Measurements from ENCODE around the gene DLEU7. TPM values are rescaled to one million over a fixed set of nuclear protein-coding genes. Genes with fewer than 3 reads are reported as not detected.

The DLEU7 gene
- total RNA-seq, 1 donor from 2014 or later = not detected

DNA sequence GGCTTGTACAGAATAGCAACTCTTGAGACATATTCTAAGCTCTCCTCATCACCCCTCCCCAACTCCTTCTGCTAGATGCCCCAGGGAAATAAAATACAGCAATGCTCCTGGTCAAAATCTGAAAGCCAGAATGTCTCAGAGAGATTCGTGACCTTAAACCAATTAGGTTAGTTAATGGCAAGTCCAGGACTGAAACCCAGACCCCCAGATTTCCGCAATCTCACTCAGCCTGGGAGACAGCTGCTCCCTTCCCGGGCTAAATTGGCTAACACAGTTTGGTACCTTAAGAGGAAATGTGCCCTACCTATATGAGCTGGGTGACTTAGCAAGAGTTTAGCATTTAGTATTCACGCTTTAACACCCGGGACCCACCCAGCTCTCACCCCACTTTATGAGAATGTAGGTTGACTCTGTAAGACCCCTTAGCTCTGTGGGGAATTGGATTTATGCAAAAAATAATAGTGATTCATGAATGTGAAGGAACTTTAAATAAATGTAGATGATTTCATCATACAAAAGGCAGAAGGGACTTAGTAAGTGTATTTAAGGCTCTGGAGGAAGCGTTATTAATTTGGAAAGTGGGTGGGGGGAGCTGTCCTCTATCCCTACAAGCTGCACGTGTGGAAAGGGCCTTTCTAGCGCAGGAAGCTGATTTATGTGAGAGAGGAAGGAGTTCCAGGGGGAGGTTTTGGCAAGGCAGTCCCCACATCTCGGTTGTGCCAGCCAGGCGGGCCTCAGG is 1.1 kb downstream of the DLEU7 start:
- no peak for DNase-seq

GRCh38 chr13:50841786-50842185 is 1.7 kb downstream of the DLEU7 start:
- DNase-seq = no peak

GRCh38 chr13:50840284-50840683 is 3.2 kb downstream of the DLEU7 start:
- DNase-seq = no peak

DNA sequence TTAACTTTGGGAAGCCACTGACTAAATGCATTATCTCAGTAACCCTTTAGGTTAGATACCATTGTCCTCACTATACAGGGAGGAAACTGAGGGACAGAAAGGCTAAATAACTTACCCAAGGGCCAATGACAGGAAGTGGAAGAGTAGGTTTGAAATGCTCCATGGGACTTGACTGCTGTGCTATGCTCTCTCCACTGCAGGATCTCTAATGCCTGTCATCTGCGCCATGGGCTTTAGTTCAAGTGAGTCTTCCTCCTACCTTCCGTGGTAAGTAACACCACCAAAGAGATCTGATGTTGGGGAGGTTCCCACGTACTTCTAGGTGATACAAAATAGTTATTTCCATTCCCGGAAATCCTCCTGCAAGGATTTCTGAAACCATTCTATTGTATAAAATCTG is 3.7 kb downstream of the DLEU7 start:
- DNase-seq = no peak

GRCh38 chr13:50838701-50839100 is 4.8 kb downstream of the DLEU7 start:
- no peak for DNase-seq

- no peak for DNase-seq
Measured at GRCh38 chr13:50838031-50838430, 5.5 kb downstream of the DLEU7 start.

DNA sequence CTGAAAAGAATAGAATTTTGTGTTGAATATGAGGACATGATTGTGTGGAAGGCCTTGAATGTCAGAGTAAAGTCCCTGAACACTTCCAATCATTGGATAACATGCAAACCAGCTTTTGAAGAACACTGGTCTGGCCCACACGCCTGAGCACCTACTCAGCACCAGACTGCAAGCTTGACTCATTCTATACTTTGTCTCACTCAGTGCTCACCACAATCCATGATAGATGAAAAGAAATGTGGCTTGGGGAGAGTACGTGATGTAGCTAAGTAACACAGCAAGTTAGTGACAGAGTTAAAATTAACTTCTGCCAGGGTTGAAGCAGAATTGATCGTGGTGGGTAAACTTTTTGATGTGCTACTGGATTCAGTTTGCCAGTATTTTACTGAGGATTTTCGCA is 12.0 kb downstream of the DLEU7 start:
- DNase-seq = no peak

GRCh38 chr13:50829896-50830295 is 13.6 kb downstream of the DLEU7 start:
- DNase-seq = no peak

- DNase-seq = no peak
Measured at GRCh38 chr13:50829226-50829625, 14.3 kb downstream of the DLEU7 start.

DNA sequence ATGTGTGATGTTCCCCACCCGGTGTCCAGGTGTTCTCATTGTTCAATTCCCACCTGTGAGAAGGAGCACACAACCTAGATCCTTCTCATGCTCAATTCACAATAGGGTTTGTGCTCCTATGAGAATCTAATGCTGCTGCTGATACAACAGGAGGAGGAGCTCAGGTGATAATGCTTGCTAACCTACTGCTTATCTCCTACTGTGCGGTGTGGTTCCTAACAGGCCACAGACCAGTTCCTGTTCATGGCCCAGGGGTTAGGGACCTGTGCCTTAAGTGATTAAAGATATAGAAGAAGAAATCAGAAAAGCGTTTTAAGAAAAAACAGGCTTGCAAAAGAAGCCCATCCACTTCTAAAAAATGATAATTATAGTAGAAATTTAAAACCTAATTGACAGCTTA is 17.5 kb downstream of the DLEU7 start:
- no peak for DNase-seq

DNA sequence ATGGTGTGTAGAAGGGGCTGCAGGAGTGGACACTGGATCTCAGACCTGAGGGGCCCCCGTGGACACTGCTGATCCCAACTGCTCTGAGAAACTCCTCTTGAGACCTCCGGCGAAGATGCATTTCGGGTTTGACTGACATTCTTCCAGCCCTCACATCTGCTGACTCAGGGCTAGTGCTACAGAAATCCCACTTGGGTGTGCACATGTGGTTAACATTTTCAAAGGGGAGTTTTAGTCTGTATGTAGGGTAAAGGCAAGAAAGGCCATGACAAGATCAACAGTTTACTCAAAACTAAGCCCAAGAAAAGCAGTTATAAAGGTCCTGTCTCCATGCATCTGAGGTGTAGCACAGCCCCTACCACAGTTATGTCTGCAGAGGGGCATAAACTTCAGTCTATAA is 31.2 kb downstream of the DLEU7 start:
- DNase-seq = no peak

- DNase-seq = no peak
Measured at GRCh38 chr13:50810998-50811397, 32.5 kb downstream of the DLEU7 start.

- DNase-seq = no peak
Measured at GRCh38 chr13:50810468-50810867, 33.0 kb downstream of the DLEU7 start.

DNA sequence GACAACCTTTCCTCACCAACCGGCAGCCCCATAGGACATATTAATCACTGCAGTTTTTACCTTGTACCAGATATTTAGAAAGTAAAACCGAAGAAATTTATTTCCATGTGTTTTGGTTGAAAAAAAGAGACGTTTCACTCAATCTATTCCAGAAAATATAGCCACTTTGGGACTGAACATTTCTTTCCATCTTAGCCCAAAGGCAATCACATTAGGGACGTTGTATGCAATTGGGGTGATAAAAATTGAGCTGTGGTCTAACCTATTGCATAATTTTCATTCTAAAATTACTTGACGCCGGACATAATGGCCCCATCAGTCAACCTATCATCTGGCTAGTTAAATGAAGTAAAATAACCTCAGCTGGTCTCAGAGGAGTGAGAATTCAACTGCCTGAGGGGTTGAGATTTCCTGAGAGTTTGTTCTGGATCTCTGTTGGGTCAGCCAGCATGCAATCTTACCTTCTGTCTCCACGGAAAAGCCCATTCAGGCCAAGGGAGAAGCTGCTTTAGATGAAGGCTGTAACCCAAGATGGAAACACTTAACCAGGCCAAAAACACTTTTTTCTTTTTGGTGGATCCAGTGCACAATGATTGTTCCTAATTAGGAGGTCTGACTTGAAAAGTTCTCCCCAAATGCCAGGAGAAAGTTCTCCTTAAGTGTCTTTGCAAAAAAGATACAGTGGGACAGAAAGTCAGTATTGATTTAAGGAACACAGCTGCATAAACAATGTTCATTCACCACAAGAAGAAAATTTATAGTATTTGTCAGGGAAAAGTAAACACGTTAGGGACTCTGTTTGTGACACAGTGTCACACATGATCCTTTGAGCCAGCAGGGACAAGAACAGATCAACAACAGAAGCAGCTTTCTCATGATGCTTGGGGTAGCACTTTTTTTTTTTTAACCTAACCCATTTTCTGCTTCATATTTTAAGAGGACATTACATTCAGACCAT is 34.1 kb downstream of the DLEU7 start:
- DNase-seq = no peak

GRCh38 chr13:50805805-50806204 is 37.7 kb downstream of the DLEU7 start:
- DNase-seq = peak; percentile 29

GRCh38 chr13:50801087-50801931 is 42.2 kb downstream of the DLEU7 start:
- peak; percentile 88 for DNase-seq

DNA sequence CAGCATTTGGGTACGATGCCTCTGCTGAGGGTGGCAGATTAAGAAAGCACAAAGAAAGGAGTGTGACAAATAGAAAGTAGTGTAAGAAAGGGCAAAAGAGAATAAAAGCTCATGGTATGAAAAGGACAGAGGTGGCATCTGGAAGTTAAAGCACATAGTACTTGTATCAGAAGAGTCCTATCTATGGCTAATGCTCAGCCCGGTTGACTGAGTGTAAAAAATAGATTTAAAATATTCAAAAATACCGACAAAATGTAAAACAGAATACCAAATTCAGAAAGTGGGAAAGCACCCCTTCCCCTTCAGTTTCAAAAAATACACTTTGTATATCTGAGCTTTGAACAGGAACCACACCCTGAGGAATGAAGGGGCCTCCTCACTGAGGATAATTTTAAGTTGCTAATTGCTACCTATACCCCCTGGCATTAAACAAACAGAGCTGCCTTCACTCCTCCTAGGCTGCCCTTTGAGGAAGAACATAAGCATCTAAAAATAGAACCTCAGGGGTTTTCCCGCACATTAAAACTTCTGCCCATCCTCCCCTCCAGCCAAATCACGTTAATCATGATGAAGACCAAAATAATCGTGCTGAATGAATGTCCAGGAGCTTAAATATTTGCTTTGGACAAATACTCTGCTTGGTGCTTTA is 43.3 kb downstream of the DLEU7 start:
- no peak for DNase-seq

DNA sequence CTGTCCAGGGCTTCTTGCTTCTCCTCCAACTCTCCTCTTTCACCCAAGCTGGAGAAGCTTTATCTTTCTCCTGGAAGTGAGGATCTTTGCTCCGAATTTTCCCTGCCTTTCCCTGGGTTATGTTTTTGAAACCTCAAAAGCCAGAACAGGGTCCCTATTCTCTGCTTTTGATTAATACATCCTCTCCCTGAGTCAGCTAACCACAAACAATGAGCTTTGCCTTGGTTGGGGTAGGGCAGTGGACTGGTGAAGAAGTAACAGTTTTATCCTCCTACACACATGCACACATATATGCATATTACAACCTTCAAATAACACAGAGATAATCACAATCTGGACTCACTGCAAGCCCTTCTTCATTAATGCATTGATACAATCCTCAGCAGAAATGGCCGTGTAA is 44.6 kb downstream of the DLEU7 start:
- no peak for DNase-seq

DNA sequence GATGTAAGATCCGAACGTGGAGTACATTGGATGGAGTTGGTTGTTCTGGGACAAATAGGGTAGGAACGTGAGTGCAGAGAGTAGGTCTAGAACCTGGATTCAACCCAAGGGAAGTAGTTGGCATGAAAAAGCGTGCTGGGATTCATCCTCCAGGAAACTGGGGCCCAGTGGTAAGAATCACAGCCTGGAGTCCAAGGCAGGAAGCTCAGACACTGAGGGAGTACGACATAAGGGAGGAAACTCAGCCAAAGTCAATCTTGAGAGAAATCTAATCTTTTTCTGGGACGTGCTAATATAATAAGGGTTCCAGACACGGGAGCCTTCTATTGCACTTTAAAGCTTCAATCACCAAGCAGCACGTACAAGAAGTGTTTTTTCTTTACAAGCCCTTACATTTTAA is 46.4 kb downstream of the DLEU7 start:
- DNase-seq = peak; percentile 33

DNA sequence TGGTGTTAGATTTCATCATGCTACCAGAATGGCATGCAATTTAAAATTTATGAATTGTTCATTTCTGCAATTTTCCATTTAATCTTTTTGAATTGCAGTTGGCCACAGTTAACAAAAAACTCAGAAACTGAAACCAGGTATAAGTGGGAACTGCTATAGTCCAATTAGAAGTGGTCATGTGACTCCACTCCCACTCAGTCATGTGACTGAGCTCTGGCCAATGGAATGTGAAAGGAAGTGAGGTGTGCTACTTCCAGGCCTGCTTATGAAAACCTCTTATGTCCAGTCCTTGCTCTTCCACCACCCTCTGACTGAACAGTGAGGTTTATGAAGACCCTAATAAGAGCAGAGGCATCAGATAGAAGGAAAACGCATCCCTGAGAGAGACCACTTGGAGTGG is 47.0 kb downstream of the DLEU7 start:
- DNase-seq = no peak

- no peak for DNase-seq
Measured at GRCh38 chr13:50794226-50794625, 49.3 kb downstream of the DLEU7 start.

GRCh38 chr13:50793026-50793425 is 50.5 kb downstream of the DLEU7 start:
- DNase-seq = no peak

Measured in dermis blood vessel endothelial cell (primary cell).